Gastroesophageal sphincter (tissue), 4 donors: Measurements from ENCODE around the gene ADPRHL1. TPM values are rescaled to one million over a fixed set of nuclear protein-coding genes. Genes with fewer than 3 reads are reported as not detected.

Experiments
- ATAC-seq: fragments of 150-250 bp; one replicate; pipeline ENCODE4 v1.9.1; 2016; ENCODE audit warnings: mild to moderate bottlenecking, moderate library complexity
- H3K27ac ChIP-seq, 4 donors: fragments of 200-600 bp; sonication (generic) in 3 of 4; 1 replicate in 3 of 4; 2 replicates in 1 of 4; pipeline ENCODE4 v1.5.1; 2016 to 2019
- H3K27me3 ChIP-seq: fragments of 200-600 bp; sonication (generic); one replicate; pipeline ENCODE4 v1.5.1; 2019
- H3K36me3 ChIP-seq, 2 donors: fragments of 200-600 bp; sonication (generic); one replicate each; pipeline ENCODE4 v1.5.1; 2019; ENCODE audit warnings: control low read depth in 1 of 2
- H3K4me1 ChIP-seq, 3 donors: fragments of 200-600 bp; sonication (generic); 1 replicate in 2 of 3; 2 replicates in 1 of 3; pipeline ENCODE4 v1.5.1; 2016 to 2019; ENCODE audit warnings: control low read depth in 2 of 3
- H3K4me3 ChIP-seq, 2 donors: fragments of 200-600 bp; sonication (generic); one replicate each; pipeline ENCODE4 v1.5.1; 2019; ENCODE audit warnings: mild to moderate bottlenecking in 1 of 2, moderate library complexity in 1 of 2
- H3K9me3 ChIP-seq, 3 donors: fragments of 200-600 bp; sonication (generic); one replicate each; pipeline ENCODE4 v1.5.1; 2017 to 2019; ENCODE audit warnings: control low read depth in 2 of 3
- CTCF ChIP-seq, 4 experiments: fragments of 200-600 bp in 2 of 4; fragments of 450-650 bp in 2 of 4; sonication (generic) in 1 of 4; IDR thresholded peaks; one replicate each; pipeline ENCODE4 v1.5.1; 2017 to 2019; ENCODE audit warnings: antibody characterized with exemption in 4 of 4, mild to moderate bottlenecking in 2 of 4, moderate library complexity in 2 of 4
- EP300 ChIP-seq: sonication (generic); formaldehyde crosslinking; IDR thresholded peaks from one replicate; pipeline ENCODE4 v1.6.1; 2017; ENCODE audit warnings: antibody characterized with exemption, mild to moderate bottlenecking
- POLR2A ChIP-seq, 2 donors: fragments of 450-650 bp; IDR thresholded peaks; one replicate each; pipeline ENCODE4 v1.6.1; 2017; ENCODE audit warnings: antibody characterized with exemption in 2 of 2, mild to moderate bottlenecking in 2 of 2, moderate library complexity in 1 of 2
- POLR2AphosphoS5 ChIP-seq: sonication (generic); formaldehyde crosslinking; IDR thresholded peaks from one replicate; pipeline ENCODE4 v1.6.1; 2017; ENCODE audit warnings: antibody characterized with exemption
- WGBS, 2 donors: methylation state at CpG; one replicate each; pipeline ENCODE4 v1.1.5; 2018; ENCODE audit warnings: low coverage in 1 of 2; 5-methylcytosine and 5-hydroxymethylcytosine counted together
- total RNA-seq, 4 donors: library from RNA; depleted of rRNA; stranded (reverse); fragments of >200 nt; gene quantifications; one replicate each; pipeline ENCODE4 v1.1.0, GENCODE V29; 2016

Gene ADPRHL1
- total RNA-seq, 4 donors from 2014 or later: 4.7 to 33.8 (median 8.9) TPM

DNA sequence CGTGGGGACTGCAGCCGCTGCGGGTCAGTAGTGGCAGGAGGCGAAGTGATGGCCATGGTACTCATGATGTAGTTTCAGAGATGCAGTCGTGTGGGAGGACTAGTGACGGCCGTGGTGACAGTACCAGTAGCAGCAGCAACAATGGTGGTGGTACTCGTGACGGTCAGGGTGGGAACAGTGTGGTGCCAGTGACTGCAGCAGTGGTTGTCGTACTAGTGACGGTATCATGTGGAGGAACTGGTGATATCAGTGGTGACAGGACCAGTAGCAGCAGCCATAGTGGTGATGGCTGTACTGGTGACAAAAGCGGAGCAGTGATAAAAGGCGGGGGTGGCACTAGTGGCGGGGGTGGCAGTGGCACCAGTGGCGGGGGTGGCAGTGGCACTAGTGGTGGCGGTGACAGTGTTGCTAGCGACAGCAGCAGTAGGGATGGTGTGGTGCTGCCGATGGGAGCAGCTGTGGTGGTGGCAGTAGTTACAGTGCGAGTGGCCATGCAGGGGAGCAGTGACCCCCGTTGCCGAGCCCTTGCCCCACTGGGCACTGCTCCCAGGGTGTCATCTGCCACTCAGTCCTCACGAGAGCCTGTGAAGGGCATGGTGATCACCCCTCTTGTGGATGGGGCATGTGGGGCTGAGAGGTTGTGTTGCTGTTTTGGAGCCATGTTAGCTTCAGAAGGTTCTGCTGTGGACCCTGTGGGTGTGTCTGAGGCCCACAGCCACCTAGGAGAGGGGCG is 22.7 kb downstream of the ADPRHL1 start:
- H3K27me3 ChIP-seq: no peaks in the 10 kb centered on the region
- TF ChIP-seq CTCF (IDR thresholded peaks at IDR 0.05): no peak
- TF ChIP-seq EP300: no peak
- TF ChIP-seq POLR2A (IDR thresholded peaks at IDR 0.05): no peak
- TF ChIP-seq POLR2AphosphoS5: no peak
- 80 to 95% methylated on average over 3 to 4 of the region's 23 CpGs for WGBS, 2 donors
- peaks cover 0 to 10% of the 10 kb centered on the region in 2 donors for H3K36me3 ChIP-seq
- no peak overlapping the region for H3K4me3 ChIP-seq
- H3K27ac ChIP-seq: no peak overlapping the region
- H3K4me1 ChIP-seq: no peaks in the 10 kb centered on the region
- no peak for ATAC-seq
- no peaks in the 10 kb centered on the region for H3K9me3 ChIP-seq

DNA sequence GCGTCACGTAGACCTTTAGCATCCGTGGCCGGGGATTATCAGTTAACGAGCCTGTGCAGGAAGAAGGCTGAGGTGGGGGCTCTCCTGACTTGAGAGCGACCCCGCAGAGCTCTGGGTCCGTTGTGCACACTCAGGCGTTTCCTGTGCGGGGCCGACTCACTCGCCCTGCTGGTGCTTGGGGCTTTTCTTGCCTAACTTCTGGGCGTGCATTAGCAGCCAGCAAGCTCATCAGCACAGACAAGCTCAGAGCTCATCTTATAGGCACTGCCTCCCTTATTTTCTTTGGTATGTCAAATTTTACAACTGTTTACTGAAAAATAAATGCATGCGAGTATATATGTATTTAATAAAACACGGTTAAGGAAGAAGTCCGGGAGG is 23.7 kb downstream of the ADPRHL1 start:
- WGBS, 2 donors: 84 to 87% methylated on average over 3 to 15 of the region's 16 CpGs
- Histone ChIP-seq H3K27me3 (no peaks in the 10 kb centered on the region), H3K27ac (no peak overlapping the region), H3K4me1 (no peaks in the 10 kb centered on the region), H3K36me3 (peaks cover 0 to 10% of the 10 kb centered on the region in 2 donors), H3K4me3 (no peak overlapping the region), H3K9me3 (no peaks in the 10 kb centered on the region)
- no peak for ATAC-seq
- TF ChIP-seq CTCF (IDR thresholded peaks at IDR 0.05): no peak
- TF ChIP-seq POLR2AphosphoS5: no peak

GRCh38 chr13:113428871-113429607 is 24.2 kb downstream of the ADPRHL1 start:
- no peaks in the 10 kb centered on the region for H3K27me3 ChIP-seq
- no peak for TF ChIP-seq CTCF (IDR thresholded peaks at IDR 0.05)
- no peak for TF ChIP-seq POLR2A (IDR thresholded peaks at IDR 0.05)
- TF ChIP-seq POLR2AphosphoS5: no peak
- no peaks in the 10 kb centered on the region for H3K4me1 ChIP-seq
- H3K36me3 ChIP-seq: peaks cover 0 to 10% of the 10 kb centered on the region in 2 donors
- H3K9me3 ChIP-seq: no peaks in the 10 kb centered on the region
- ATAC-seq: no peak
- H3K27ac ChIP-seq: no peak overlapping the region
- WGBS, 2 donors: 95 to 100% methylated on average over 4 to 25 of the region's 45 CpGs
- H3K4me3 ChIP-seq: no peak overlapping the region

- Histone ChIP-seq H3K4me3 (no peak overlapping the region), H3K9me3 (no peaks in the 10 kb centered on the region), H3K4me1 (no peaks in the 10 kb centered on the region), H3K27me3 (no peaks in the 10 kb centered on the region), H3K36me3 (peaks cover 0 to 10% of the 10 kb centered on the region in 2 donors), H3K27ac (peak overlapping the region in 2 of 4 donors; percentile 10 to 37)
- ATAC-seq: no peak
- no peak for TF ChIP-seq POLR2A (IDR thresholded peaks at IDR 0.05)
- TF ChIP-seq EP300: no peak
- no peak for TF ChIP-seq POLR2AphosphoS5
- no peak for TF ChIP-seq CTCF (IDR thresholded peaks at IDR 0.05)
- no CpG with 5 or more reads among the region's 17 CpGs for WGBS, 2 donors
Measured at GRCh38 chr13:113428469-113428865, 24.8 kb downstream of the ADPRHL1 start.
